ENCODE measurements around the gene NINL. TPM values are rescaled to one million over a fixed set of nuclear protein-coding genes. Genes with fewer than 3 reads are reported as not detected.
"Not testable (repeated sequence)": the region's sequence is repeated elsewhere in the genome, so short reads cannot be mapped to it uniquely, and the experiment has no call there.

Gene NINL
- total RNA-seq, 1 experiment from 2014 or later = 9.1 TPM

DNA sequence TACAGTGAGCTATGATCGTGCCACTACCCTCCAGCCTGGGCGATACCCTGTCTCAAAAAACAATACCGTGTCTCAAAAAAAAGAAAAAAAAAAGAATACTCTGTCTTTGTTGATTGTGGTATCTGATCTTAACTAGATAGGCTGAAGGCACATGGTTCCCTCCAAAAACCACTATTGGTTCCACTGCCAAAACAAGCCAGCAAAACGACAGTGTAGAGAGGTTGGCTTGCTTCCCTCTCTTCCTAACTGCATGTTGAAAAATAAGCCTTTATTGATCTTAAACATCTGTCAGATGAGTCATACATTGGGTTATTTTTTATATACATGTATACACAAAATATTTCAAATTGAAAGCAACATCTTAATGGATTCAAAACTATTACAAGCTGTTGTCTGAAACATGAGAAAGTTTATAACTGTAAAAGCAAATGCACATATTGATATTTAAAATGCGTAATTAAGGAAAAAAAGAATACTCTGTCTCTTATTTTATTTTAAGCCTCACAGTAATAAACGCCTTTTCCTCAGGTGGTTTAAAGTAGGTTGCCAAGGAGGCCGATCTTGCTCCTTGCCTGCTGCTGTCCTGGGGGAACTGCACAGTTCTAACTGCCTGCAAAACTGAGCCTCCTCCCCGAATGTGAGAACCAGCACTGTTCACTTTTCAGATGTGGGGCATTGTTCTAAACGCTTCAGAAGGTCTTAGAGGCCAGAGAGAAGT, 7.0 kb upstream of the NINL start:
- DNase-seq (ENCODE audit: low spot score) = no peak

GRCh38 chr20:25590778-25591177, 5.4 kb upstream of the NINL start:
- not testable (repeated sequence) for DNase-seq (ENCODE audit: low spot score)

DNA sequence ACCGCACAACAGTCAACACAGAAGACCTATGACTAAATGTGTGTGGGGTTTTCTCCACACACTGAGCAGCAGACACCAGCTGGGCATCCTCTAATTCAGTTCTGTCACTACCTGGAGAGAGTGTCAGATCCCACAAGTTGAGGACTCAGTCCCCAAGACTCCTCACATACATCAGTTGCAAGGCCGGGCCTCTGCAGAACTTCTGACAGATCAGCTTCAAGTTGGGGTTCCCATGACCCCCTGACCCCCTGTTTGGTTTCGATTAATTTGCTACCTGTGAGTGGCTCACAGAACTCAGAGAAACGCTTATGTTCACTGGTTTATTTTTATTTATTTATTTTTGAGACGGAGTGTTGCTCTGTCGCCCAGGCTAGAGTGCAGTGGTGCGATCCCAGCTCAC, 3.2 kb upstream of the NINL start:
- DNase-seq (ENCODE audit: low spot score) = no peak

GRCh38 chr20:25587536-25587935, 2.2 kb upstream of the NINL start:
- DNase-seq (ENCODE audit: low spot score) = no peak

- no peak for DNase-seq (ENCODE audit: low spot score)
Measured at GRCh38 chr20:25586877-25587276, 1.5 kb upstream of the NINL start.

GRCh38 chr20:25583607-25584006, 1.7 kb downstream of the NINL start:
- DNase-seq (ENCODE audit: low spot score) = not testable (repeated sequence)

DNA sequence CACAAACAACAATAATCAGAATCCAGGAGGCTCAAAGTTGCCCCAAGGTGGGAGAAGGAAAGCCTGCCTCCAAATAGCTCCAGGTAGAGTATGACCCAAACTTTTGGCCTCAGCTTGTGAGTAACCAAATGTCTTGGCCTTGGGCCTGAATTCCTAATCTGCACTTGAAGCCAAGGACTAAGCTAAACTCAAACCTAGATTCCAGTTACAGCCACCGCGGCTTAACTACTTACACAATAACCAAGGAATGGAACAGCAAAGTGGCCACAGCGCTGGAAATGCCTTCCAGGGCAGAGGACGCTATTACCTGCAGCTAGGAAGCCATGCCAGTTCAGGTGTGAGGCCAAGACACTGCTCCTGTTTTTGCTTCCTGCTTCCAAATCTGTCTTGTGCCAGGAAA, 4.6 kb downstream of the NINL start:
- no peak for DNase-seq (ENCODE audit: low spot score)

GRCh38 chr20:25579081-25579770, 6.1 kb downstream of the NINL start:
- DNase-seq (ENCODE audit: low spot score) = no peak

DNA sequence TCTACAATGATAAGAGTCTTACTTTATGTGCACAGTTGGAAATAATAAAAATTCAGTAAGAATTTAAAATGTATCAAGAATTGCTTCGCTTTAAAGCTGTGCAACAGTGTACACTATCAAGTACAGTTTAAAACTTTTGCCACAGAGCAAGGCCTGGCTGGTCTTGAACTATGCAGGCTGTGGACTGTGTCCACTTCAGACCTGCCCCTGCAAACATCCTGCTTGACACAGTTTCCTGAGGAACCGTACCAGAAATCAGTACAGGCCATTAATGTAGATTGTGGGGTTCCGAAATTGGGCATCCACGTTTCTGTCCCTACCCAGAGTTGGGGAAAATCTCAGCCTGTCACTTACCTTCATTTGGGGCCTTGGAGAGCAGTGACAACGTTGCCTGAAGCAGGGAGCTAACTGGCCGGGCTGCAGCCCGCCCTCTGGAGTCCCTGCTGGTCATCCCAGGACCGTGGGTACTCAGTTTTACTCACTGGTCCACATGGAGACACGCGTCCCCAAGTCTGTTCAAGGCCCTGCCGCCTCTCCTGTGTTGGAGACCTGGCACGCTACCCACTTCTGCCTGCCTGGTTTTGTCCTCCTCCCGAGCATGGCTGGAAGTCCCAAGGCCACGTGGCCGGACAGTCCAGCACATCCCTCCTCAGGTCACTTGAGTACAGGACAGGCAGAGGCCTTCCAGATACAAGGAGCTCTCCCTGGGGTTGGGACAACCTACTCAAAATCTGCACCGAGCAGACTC, 8.4 kb downstream of the NINL start:
- DNase-seq (ENCODE audit: low spot score) = no peak

GRCh38 chr20:25574411-25574810, 10.9 kb downstream of the NINL start:
- peak; percentile 19 for DNase-seq (ENCODE audit: low spot score)

DNA sequence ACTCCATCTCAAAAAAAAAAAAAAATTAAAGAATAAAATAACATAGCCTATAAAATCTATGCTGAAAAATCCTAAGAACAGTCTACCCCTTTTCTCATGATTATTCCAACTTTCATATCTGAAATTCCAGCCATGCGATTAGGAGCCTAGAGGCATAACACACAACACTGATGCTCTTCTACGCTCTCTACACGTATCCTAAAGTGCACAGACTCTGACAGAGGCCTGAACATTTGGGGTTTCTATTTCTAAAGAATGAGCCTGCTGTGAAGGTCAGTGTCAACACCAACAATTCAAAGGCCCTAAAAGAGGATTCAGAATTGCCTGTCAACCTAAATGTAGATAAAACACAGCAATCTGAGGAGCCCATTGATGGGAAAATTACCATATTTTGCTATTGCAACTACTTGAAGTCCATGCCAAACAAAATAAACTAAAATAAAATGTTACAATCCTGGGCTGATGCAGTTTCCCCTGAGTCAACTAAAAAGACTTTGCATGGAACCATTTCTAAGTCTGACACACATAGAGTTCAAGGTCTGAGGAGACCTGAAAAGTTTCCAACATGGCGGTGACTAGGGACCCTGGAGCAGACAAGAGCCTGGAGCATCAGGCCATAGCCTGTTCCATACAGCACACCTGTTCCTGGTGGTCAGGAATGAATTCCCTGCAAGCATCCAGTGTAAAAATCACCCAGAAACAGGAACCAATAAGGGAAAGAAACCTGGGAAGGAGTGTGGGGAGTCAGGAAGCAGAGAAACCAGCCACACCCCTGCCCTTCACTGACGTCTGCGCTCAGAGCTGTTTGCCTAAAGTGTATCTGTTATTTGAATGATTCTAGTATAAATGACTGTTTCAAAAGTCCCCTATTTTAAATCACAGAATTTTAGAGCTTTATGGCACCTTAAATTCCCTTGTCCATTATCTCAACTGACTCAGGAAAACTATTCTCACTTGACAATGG, 11.8 kb downstream of the NINL start:
- no peak for DNase-seq (ENCODE audit: low spot score)

- DNase-seq (ENCODE audit: low spot score) = no peak
Measured at GRCh38 chr20:25571817-25572216, 13.5 kb downstream of the NINL start.

GRCh38 chr20:25571240-25571639, 14.1 kb downstream of the NINL start:
- DNase-seq (ENCODE audit: low spot score) = no peak

DNA sequence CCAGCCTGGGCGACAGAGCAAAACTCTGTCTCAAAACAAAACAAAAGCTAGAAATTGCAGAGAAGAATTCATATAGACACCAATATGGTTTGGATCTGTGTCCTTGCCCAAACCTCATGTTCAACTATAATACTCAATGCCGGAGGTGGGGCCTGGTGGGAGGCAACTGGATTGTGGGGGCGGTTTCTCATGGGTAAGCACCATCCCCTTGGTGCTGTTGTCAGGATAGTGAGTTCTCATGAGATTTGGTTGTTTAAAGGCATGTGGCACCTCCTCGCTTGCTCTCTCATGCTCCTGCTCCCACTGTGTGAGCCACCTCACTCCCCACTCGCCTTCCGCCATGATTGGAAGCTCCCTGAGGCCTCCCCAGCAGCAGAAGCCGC, 15.2 kb downstream of the NINL start:
- DNase-seq (ENCODE audit: low spot score) = no peak

DNA sequence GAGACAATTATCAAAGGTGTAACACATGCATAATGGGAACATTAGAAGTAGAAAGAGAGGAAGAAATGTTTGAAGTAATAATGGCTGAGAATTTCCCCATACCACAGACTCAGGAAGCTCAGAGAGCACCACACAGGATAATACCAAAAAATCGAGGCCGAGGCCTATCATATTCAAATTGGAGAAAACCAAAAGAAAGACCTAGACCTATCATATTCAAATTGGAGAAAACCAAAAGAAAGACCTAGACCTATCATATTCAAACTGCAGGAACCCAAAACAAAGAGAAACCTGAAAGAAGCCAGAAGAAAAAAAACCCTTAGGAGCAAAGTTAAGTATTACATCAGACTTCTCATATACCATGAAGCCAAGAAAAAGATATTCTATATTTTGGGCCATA, 18.0 kb downstream of the NINL start:
- DNase-seq (ENCODE audit: low spot score) = no peak

DNA sequence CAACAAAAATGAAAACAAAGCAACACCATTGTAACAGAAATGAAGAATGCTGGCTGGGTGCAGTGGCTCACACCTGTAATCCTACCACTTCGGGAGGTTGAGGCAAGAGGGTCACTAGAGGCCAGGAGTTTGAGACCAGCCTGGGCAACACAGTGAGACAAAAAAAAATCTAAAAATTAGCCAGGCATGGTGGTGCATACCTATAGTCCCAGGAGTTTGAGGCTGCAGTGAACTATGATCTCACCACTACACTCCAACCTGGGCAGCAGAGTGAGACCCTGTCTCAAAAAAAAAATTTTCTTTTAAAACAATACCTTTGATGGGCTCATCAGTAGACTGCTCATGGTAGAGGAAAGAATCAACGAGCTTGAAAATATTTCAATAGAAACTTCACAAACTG, 18.5 kb downstream of the NINL start:
- no peak for DNase-seq (ENCODE audit: low spot score)

DNA sequence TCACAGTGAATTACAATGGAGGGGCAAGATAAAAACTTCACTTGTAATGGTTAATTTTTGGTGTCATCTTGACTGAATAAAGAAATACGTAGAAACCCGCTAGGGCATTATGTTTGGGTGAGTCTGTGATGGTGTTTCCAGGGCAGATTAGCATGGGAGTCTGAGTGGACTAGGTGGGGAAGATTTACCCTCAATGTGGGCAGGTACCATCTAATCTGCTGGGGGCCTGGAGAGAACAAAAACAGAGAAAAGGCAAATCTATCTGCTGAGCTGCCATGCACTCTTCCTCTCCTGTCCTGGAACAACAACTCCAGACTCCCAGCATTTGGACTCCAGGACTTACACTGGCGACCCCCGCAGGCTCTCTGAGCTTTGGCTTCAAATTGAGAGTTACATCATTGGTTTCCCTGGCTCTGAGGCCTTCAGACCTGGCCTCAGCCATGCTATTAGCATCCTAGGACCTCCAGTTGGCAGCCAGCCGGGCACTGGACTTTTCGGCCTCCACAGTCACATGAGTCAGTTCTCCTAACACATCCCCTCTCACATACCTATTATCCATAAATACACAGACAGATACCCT, 19.7 kb downstream of the NINL start:
- DNase-seq (ENCODE audit: low spot score) = no peak

GRCh38 chr20:25563876-25564275, 21.5 kb downstream of the NINL start:
- no peak for DNase-seq (ENCODE audit: low spot score)

DNA sequence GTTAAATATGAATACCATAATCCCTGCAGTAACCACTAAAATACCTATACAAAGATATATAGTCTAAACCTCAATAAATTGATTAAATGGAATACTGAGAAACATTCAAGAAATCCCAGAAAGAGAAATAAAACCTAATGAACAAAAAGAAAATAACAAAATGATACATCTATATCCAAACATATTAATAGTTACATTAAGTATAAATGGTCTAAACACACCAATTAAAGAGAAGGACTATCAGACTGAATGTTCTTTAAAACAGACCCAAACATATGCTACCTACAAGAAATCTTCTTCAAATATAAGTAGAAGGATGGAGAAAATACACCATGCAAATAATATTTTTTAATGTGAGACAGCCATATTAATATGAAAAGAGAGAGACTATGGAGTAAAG, 22.0 kb downstream of the NINL start:
- no peak for DNase-seq (ENCODE audit: low spot score)

DNA sequence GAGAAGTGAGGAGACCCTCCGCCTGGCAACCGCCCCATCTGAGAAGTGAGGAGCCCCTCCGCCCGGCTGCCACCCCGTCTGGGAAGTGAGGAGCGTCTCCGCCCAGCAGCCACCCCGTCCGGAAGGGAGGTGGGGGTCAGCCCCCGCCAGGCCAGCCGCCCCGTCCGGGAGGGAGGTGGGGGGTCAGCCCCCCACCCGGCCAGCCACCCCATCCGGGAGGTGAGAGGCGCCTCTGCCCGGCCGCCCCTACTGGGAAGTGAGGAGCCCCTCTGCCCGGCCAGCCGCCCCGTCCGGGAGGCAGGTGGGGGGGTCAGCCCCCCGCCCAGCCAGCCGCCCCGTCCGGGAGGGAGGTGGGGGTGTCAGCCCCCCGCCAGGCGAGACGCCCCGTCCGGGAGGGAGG, 23.6 kb downstream of the NINL start:
- DNase-seq (ENCODE audit: low spot score) = not testable (repeated sequence)

- DNase-seq (ENCODE audit: low spot score) = peak; percentile 25
Measured at GRCh38 chr20:25553819-25554296, 31.5 kb downstream of the NINL start.

Measured in A172 (cell line).